AG04450 (cell line): ENCODE results near the gene DAPL1. TPM values are rescaled to one million over a fixed set of nuclear protein-coding genes. Genes with fewer than 3 reads are reported as not detected.

ENCODE experiments used
- CTCF ChIA-PET: fragments of 300-600, 350-600 bp; formaldehyde crosslinking; extraction: SDS; loops from one replicate; lab custom pipeline; 2022; ENCODE audit warnings: antibody characterized with exemption, inconsistent platforms; lab: Charles Lee
- POLR2A ChIA-PET: fragments of 350-600 bp; formaldehyde crosslinking; extraction: SDS; loops from one replicate; lab custom pipeline; 2021; ENCODE audit warnings: antibody characterized with exemption, inconsistent platforms; lab: Yijun Ruan, JAX
- DNase-seq: peaks from one replicate; pipeline ENCODE4 v3.0.0-alpha.2; 2011; ENCODE audit warnings: low read depth, low spot score
- H3K27ac ChIP-seq: one replicate; pipeline ENCODE4 v1.5.1; 2012; ENCODE audit warnings: low read depth, low read length, control low read depth
- H3K27me3 ChIP-seq: one replicate; pipeline ENCODE4 v1.6.0; 2012; ENCODE audit warnings: low read length; ENCODE audit not compliant: control insufficient read depth, insufficient read depth
- H3K4me3 ChIP-seq: 2 replicates; pipeline ENCODE4 v1.5.1; 2011; ENCODE audit warnings: mild to moderate bottlenecking, low read depth, low read length, control low read depth
- H3K9me3 ChIP-seq: 2 replicates; pipeline ENCODE4 v1.5.1; 2012; ENCODE audit warnings: low read length; ENCODE audit not compliant: control insufficient read depth, insufficient read depth
- polyA plus RNA-seq: library from polyadenylated mRNA; depleted of rRNA; stranded (reverse); fragments of >200 nt; gene quantifications from 2 replicates; pipeline ENCODE4 v1.2.3, GENCODE V29; 2011
- TF ChIP-seq, protein P1 (sequence below): IDR thresholded peaks from 2 replicates; pipeline ENCODE4 v1.5.1; 2011; ENCODE audit warnings: low read depth, low read length, control low read depth, inconsistent platforms

The DAPL1 gene
- polyA plus RNA-seq, 1 experiment = not detected

DNA sequence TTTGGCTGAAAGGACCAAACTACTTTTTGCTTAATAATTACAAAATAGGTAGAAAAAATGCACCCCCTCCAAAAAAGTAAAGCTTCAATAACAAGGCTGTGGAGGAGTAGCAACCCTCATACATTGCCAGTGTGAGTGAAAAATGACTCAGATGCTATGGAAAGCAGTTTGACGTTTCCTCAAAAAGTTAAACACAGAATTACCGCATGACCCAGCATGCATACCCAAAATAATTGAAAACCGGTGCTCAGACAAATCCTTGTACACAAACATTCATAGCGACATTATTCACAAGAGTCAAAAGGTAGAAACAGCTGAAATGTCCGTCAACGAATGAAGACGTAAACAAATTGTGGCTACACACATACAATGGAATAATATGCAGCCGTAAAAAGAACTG lies 38.8 kb upstream of the DAPL1 start:
- TF ChIP-seq, protein P1, sequence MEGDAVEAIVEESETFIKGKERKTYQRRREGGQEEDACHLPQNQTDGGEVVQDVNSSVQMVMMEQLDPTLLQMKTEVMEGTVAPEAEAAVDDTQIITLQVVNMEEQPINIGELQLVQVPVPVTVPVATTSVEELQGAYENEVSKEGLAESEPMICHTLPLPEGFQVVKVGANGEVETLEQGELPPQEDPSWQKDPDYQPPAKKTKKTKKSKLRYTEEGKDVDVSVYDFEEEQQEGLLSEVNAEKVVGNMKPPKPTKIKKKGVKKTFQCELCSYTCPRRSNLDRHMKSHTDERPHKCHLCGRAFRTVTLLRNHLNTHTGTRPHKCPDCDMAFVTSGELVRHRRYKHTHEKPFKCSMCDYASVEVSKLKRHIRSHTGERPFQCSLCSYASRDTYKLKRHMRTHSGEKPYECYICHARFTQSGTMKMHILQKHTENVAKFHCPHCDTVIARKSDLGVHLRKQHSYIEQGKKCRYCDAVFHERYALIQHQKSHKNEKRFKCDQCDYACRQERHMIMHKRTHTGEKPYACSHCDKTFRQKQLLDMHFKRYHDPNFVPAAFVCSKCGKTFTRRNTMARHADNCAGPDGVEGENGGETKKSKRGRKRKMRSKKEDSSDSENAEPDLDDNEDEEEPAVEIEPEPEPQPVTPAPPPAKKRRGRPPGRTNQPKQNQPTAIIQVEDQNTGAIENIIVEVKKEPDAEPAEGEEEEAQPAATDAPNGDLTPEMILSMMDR = no peak
- DNase-seq = no peak
- H3K27ac ChIP-seq = no peak overlapping the region
- H3K9me3 ChIP-seq = no peaks in the 10 kb centered on the region
- ChIA-PET POLR2A (no interaction called here), CTCF (interaction anchor here (1.0 to 7.6 kb wide), 4 partner anchors 10 to 733 kb away, joined by 3 to 177 read pairs (median 24); no protein-coding TSS in a partner anchor)
- peaks cover 10% of the 10 kb centered on the region for H3K27me3 ChIP-seq
- no peak overlapping the region for H3K4me3 ChIP-seq

DNA sequence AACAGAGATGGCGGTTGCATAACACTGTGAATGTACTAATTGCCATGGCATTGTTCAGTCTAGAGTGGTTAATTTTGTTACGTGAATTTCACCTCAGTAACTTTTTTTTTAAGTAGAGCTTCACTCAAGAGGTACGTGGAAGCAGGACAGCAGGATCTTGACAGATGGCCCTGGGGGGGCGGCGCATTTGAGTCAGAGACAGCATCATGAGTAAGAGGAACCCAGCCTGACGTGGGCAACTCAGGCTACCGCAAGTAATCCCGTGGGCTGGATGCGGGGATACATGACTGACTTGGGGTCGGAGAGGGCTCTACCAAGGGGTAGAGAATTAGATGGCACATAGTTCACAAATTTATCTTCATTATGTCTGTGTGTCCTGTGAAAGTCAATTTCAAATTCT lies 38.1 kb upstream of the DAPL1 start:
- no peak overlapping the region for H3K27ac ChIP-seq
- no peak for DNase-seq
- H3K4me3 ChIP-seq = no peak overlapping the region
- H3K27me3 ChIP-seq = peaks cover 9% of the 10 kb centered on the region
- TF ChIP-seq, protein P1 = no peak
- ChIA-PET CTCF (interaction anchor here (1.4 to 7.6 kb wide), 3 partner anchors 11 to 733 kb away, joined by 3 to 177 read pairs (median 43); no protein-coding TSS in a partner anchor), POLR2A (no interaction called here)
- H3K9me3 ChIP-seq = no peaks in the 10 kb centered on the region

DNA sequence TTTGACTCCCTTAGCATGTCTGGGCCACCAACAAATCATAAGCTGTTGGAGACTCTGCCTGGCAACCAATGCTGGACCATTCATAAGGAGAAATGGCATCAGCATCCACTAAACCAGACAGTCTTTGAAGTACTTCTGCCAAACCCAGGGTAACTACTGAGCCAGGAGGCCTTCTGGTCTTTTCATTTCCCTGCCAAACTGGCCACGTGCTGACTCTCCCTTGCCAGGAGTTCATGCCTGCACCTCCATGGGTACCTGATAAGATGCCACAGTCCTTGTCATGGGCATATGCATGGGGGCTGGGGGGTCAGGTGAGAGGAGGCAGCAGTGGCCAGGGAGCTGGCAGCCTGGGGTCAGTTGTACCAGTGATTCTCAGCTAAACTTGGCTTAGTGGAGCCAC lies 34.2 kb upstream of the DAPL1 start:
- ChIA-PET CTCF (no interaction called here), POLR2A (no interaction called here)
- Histone ChIP-seq H3K9me3 (no peaks in the 10 kb centered on the region), H3K27ac (no peak overlapping the region), H3K4me3 (no peak overlapping the region), H3K27me3 (no peaks in the 10 kb centered on the region)
- no peak for DNase-seq
- TF ChIP-seq, protein P1 = no peak

DNA sequence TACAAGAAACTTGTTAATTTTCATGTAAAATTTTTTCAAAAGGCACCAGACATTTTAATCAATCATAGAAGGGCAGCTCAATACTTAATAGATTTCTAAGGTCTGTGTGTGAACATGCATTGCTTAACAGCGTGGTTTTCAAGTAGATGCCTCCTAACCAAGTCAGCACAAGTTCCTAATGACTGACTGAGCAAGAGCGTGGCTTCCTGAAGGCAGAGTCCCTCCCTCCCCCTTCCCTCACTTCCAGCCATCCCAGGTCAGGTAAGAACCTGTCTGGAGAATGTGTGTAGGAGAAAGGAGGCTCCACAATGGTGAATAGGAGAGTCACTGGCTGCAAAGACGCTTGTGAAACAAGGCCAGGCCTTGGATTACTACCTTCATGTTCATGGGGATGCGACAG lies 33.5 kb upstream of the DAPL1 start:
- TF ChIP-seq, protein P1 = no peak
- no peak overlapping the region for H3K27ac ChIP-seq
- no peaks in the 10 kb centered on the region for H3K9me3 ChIP-seq
- DNase-seq = no peak
- no peaks in the 10 kb centered on the region for H3K27me3 ChIP-seq
- ChIA-PET POLR2A (no interaction called here), CTCF (no interaction called here)
- H3K4me3 ChIP-seq = no peak overlapping the region

DNA sequence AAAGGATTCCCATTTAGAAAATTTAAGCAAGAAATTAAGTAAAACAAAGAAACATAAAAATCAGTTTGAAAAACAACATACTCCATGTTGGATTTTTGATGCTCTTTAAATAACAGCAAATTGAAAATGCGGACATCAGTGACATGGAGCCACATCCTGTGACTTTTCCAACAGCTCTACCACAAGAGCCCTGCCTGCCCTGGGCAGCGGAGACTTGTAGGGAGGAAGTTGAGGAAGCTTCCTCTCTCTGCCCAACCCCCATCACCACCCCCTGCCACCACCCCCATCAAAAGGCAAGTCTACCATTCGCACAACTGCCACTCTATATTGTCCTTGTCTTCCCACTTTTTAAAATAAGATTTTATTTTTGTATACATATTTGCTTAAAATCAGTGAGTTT lies 32.8 kb upstream of the DAPL1 start:
- DNase-seq = no peak
- Histone ChIP-seq H3K4me3 (no peak overlapping the region), H3K27me3 (no peaks in the 10 kb centered on the region), H3K27ac (no peak overlapping the region), H3K9me3 (no peaks in the 10 kb centered on the region)
- CTCF ChIA-PET = interaction anchor here (1.8 kb wide), 1 partner anchor 8 kb away, joined by 12 read pairs; no protein-coding TSS in a partner anchor
- POLR2A ChIA-PET = no interaction called here
- TF ChIP-seq, protein P1 = no peak
